Stimulated activated CD8-positive, alpha-beta memory T cell treated with anti-CD3 and anti-CD28 coated beads, Interleukin-7, amount 100 ng/mL, for 24 hours (primary cell): ENCODE measurements around the gene ANTXR1.

Experiments
- DNase-seq: peaks from one replicate; pipeline ENCODE4 v3.0.0-alpha.2; 2020; ENCODE audit warnings: low read depth

The ANTXR1 gene

GRCh38 chr2:69097891-69098655, 85.1 kb downstream of the ANTXR1 start:
- DNase-seq = no peak

GRCh38 chr2:69099541-69099940, 86.6 kb downstream of the ANTXR1 start:
- no peak for DNase-seq

- DNase-seq = no peak
These were observed 87.3 kb downstream of the ANTXR1 start for GRCh38 chr2:69100220-69100723.

- DNase-seq = no peak
These were observed 89.1 kb downstream of the ANTXR1 start for GRCh38 chr2:69102041-69102593.

- no peak for DNase-seq
These were observed 90.4 kb downstream of the ANTXR1 start for GRCh38 chr2:69103419-69103818.

GRCh38 chr2:69104261-69104660, 91.3 kb downstream of the ANTXR1 start:
- no peak for DNase-seq

- no peak for DNase-seq
These were observed 96.3 kb downstream of the ANTXR1 start for GRCh38 chr2:69109255-69109654.

GRCh38 chr2:69111076-69111475, 98.1 kb downstream of the ANTXR1 start:
- DNase-seq = no peak

GRCh38 chr2:69113627-69114026, 100.6 kb downstream of the ANTXR1 start:
- DNase-seq = no peak

- no peak for DNase-seq
These were observed 101.6 kb downstream of the ANTXR1 start for GRCh38 chr2:69114534-69114933.

- DNase-seq = no peak
These were observed 103.5 kb downstream of the ANTXR1 start for GRCh38 chr2:69116438-69116837.

- DNase-seq = no peak
These were observed 105.6 kb downstream of the ANTXR1 start for GRCh38 chr2:69118609-69119008.

GRCh38 chr2:69119104-69119894, 106.3 kb downstream of the ANTXR1 start:
- no peak for DNase-seq

- no peak for DNase-seq
These were observed 109.3 kb downstream of the ANTXR1 start for GRCh38 chr2:69122271-69122670.

GRCh38 chr2:69123182-69123581, 110.2 kb downstream of the ANTXR1 start:
- no peak for DNase-seq

- no peak for DNase-seq
These were observed 111.4 kb downstream of the ANTXR1 start for GRCh38 chr2:69124343-69124742.

GRCh38 chr2:69125816-69126215, 112.8 kb downstream of the ANTXR1 start:
- DNase-seq = no peak

- DNase-seq = no peak
These were observed 113.4 kb downstream of the ANTXR1 start for GRCh38 chr2:69126341-69126740.

GRCh38 chr2:69131452-69131851, 118.5 kb downstream of the ANTXR1 start:
- no peak for DNase-seq

GRCh38 chr2:69131983-69132675, 119.2 kb downstream of the ANTXR1 start:
- DNase-seq = no peak

- no peak for DNase-seq
These were observed 120.1 kb downstream of the ANTXR1 start for GRCh38 chr2:69132960-69133590.

GRCh38 chr2:69133898-69134297, 120.9 kb downstream of the ANTXR1 start:
- DNase-seq = no peak
